GM19452 (cell line): Measurements from ENCODE around the gene ACAD11.
"Not testable (repeated sequence)": the region's sequence is repeated elsewhere in the genome, so short reads cannot be mapped to it uniquely, and the experiment has no call there.

Source experiments
- ATAC-seq: cut with Tn5 transposase; IDR thresholded peaks from one replicate; pipeline ENCODE4 v1.9.1; 2021; ENCODE audit not compliant: unreplicated experiment

ACAD11 gene

GRCh38 chr3:132606085-132606484 lies 53.5 kb downstream of the ACAD11 start:
- no peak for ATAC-seq

GRCh38 chr3:132605374-132605792 lies 54.2 kb downstream of the ACAD11 start:
- no peak for ATAC-seq

DNA sequence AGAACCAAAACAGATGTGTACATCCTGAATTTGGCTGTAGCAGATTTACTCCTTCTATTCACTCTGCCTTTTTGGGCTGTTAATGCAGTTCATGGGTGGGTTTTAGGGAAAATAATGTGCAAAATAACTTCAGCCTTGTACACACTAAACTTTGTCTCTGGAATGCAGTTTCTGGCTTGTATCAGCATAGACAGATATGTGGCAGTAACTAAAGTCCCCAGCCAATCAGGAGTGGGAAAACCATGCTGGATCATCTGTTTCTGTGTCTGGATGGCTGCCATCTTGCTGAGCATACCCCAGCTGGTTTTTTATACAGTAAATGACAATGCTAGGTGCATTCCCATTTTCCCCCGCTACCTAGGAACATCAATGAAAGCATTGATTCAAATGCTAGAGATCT lies 59.0 kb downstream of the ACAD11 start:
- not testable (repeated sequence) for ATAC-seq

GRCh38 chr3:132598181-132598580 lies 61.4 kb downstream of the ACAD11 start:
- ATAC-seq, result no peak

DNA sequence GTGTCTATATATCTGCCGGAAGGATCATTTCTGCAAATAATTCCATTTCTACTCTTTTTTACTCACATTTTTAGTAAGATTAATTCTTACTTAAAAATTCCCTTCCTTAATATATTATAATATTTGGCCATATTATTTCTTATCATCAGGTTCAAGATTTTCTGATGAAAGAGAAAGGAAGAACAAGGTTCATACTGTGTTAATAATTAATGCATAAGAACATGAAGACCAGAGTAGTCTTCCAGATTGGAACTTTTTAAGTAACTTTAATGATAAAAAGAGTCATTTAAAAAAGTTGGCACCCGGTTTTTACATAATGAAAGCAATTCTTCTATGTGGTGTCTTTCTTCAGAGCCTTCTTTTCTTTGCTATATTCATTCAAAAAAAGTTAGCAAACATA lies 61.9 kb downstream of the ACAD11 start:
- ATAC-seq, result no peak

GRCh38 chr3:132596816-132597433 lies 62.7 kb downstream of the ACAD11 start, which contains the start of gene ACKR4:
Gene ACKR4, plus strand, starts transcription at chr3:132597270. Its CDS starts 3,128 bp downstream, at chr3:132600398.
- no peak for ATAC-seq

- ATAC-seq, result no peak
Observed at GRCh38 chr3:132596326-132596725, 63.3 kb downstream of the ACAD11 start.

GRCh38 chr3:132595014-132595413 lies 64.6 kb downstream of the ACAD11 start:
- ATAC-seq, result no peak

DNA sequence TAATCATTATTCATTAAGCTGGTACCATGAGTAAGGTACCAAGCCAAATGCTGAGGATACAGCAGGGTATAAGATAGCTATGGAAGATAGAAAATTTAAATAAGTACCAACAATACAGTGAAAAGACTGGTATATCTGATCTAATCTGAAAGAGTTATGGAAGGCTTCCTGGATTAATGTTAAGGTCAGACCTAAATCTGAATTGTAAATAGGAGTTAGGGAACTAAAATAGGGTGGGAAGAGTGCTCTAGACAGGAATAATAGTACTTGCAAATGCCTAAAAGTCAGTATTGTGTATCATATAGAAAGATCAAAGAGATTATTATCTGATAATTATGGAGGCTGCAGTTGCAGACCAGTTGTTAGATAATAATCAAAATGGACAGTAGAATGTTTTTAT lies 65.1 kb downstream of the ACAD11 start:
- no peak for ATAC-seq

- ATAC-seq, result no peak
Observed at GRCh38 chr3:132593947-132594323, 65.7 kb downstream of the ACAD11 start.

DNA sequence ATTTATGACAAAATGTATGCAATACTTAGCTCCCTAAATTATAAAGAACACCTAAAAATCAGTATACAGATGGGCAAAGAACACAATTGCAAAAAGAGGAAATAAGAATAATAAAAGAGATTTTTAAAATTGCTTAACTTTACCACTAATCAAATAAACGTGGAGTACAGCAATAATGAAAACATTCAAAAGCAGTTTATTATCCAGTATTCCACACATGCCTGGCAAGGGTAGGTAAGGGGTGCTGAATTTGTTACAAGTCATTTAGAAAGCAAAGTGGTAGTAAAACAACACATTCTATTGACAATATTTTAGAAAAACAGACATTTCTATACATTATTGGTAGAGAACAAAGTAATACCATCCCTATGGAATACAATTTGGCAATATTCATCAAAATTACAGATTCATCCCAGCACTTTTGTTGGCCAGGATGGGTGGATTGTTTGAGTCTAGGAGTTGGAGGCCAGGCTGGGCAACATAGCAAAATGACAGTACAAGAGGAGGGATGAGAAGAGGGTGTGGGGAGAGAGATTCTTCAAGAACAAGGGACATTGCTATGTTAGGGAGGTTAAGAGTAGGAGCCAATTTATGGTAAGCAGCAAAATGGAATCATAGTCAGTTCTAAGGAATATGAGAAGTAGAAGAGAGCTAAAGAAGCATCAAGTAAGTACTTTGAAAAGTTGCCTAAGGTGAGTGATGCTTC lies 66.2 kb downstream of the ACAD11 start:
- no peak for ATAC-seq

- no peak for ATAC-seq
Observed at GRCh38 chr3:132592216-132592615, 67.4 kb downstream of the ACAD11 start.

DNA sequence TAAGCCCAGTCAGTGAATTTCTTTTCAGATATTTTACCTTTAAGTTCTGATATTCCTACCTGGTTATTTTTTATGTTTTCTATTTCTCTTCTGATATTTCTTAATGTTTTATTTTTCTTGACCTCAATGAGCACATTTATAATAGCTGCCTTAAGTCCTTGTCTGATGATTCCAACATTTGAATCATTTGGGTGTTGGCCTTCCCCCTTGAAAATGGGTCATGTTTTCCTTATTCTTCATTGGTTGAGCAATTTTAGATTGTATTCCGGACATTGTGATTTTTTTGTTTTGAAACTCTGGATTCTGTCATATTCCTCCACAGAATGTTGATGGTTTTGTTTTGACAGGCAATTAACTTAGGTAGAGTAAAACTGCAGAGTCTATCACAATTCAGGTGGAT lies 72.2 kb downstream of the ACAD11 start:
- no peak for ATAC-seq

DNA sequence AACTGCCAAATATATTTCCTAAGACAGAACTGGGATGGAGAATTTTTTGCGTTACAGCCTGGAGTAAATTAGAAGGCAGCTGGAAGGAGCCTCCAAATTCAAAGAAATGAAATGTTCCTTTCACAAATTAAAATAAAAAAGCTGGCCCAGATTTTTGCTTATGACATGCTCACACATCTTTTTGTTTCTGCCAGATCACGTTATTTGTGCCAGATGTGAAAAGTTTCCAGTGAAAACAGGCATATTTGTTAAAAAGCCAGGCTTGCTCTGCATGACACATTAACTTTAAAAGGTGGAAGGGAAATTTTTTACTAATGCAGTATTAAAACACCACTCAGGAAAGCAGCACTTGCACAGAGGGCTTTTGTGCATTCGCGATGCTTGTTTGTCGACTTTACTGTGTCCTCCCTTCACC lies 85.8 kb downstream of the ACAD11 start:
- ATAC-seq, result no peak

- no peak for ATAC-seq
Observed at GRCh38 chr3:132570016-132570415, 89.6 kb downstream of the ACAD11 start.

GRCh38 chr3:132569580-132569979 lies 90.0 kb downstream of the ACAD11 start:
- no peak for ATAC-seq

DNA sequence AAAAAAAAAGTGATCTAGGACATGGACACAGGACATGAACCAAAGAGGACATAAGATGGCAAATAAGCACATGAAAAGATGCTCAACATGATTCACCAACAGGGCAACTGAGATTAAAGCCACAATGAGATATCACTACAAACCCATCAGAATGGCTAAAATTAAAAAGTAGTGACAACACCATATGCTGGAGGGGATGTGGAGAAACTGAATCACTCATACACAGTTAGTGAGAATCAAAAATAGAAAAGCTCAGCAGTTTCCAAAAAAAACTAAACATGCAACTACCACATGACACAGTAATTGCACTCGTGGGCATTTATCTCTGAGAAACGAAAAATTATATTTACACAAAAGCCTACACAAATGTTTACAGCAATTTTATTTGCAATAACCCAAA lies 90.5 kb downstream of the ACAD11 start:
- ATAC-seq, result no peak

- ATAC-seq, result no peak
Observed at GRCh38 chr3:132568422-132568821, 91.2 kb downstream of the ACAD11 start.

- ATAC-seq, result no peak
Observed at GRCh38 chr3:132564070-132564465, 95.5 kb downstream of the ACAD11 start.

- ATAC-seq, result no peak
Observed at GRCh38 chr3:132563420-132564069, 96.1 kb downstream of the ACAD11 start.

GRCh38 chr3:132561003-132561402 lies 98.6 kb downstream of the ACAD11 start:
- ATAC-seq, result no peak

DNA sequence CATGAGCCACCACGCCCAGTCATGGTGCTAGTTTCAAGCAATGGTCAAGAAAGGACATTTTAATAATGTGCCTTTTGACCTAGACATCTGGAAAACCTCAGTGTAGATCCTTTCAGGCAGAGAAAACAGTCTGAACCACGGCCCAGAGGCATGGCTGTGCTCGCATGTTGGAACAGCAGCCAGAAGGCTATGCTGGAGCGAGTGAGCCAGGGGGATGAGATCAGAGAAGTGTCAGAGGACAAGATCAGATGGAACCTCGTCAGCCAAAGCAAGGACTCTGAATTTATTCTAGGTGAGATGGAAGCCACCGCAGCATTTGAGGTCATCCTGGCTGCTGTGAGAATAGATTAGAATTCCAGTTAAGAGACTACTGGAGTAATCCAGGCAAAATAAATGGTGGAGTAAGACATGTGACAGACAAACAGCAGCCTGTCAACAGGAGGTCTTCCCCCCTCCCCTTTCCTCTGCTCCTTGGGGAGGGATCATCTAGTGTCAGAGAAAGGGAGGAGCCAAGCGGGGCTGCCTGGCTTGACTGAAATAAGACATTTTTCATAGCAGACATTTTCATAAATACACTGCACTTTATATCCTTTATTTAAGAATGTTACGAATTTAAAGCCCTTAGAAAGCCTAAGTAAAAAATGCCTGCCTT lies 103.0 kb downstream of the ACAD11 start:
- ATAC-seq, result no peak
